SK-N-SH treated with all-trans-retinoic acid at 6 μM for 48 hours (cell line): Measurements from ENCODE around the gene MAP3K6.

ENCODE experiments used
- ARNTL ChIP-seq: fragments of 450-650 bp; formaldehyde crosslinking; IDR thresholded peaks from 2 replicates; pipeline ENCODE4 v1.5.0; 2020; ENCODE audit warnings: low read depth, mild to moderate bottlenecking, moderate library complexity, borderline replicate concordance
- CREB5 ChIP-seq: fragments of 250-450 bp; sonication (Bioruptor Pico); IDR thresholded peaks from 2 replicates; pipeline ENCODE4 v1.5.1; 2020; ENCODE audit warnings: low read depth, mild to moderate bottlenecking, moderate library complexity
- CSDC2 ChIP-seq: fragments of 250-450 bp; sonication (Bioruptor Pico); IDR thresholded peaks from 2 replicates; pipeline ENCODE4 v1.5.0; 2020; ENCODE audit warnings: mild to moderate bottlenecking, moderate library complexity
- CSRNP3 ChIP-seq: fragments of 250-450 bp; sonication (Bioruptor Pico); IDR thresholded peaks from 2 replicates; pipeline ENCODE4 v1.5.1; 2021; ENCODE audit warnings: mild to moderate bottlenecking, moderate library complexity
- GLIS3 ChIP-seq: fragments of 250-450 bp; sonication (Bioruptor Pico); IDR thresholded peaks from 2 replicates; pipeline ENCODE4 v1.5.0; 2020; ENCODE audit warnings: mild to moderate bottlenecking, moderate library complexity
- ISL1 ChIP-seq: fragments of 250-450 bp; sonication (Bioruptor Pico); IDR thresholded peaks from 2 replicates; pipeline ENCODE4 v2.1.2; 2022; ENCODE audit warnings: mild to moderate bottlenecking, moderate library complexity
- PATZ1 ChIP-seq: fragments of 250-450 bp; sonication (Bioruptor Pico); IDR thresholded peaks from 2 replicates; pipeline ENCODE4 v1.8.0; 2020; ENCODE audit warnings: mild to moderate bottlenecking, moderate library complexity, borderline replicate concordance
- PPARA ChIP-seq: fragments of 250-450 bp; sonication (Bioruptor Pico); IDR thresholded peaks from 2 replicates; pipeline ENCODE4 v1.5.0; 2020; ENCODE audit warnings: mild to moderate bottlenecking, borderline replicate concordance
- RARB ChIP-seq: fragments of 250-450 bp; sonication (Bioruptor Pico); IDR thresholded peaks from 2 replicates; pipeline ENCODE4 v1.8.0; 2021; ENCODE audit warnings: mild to moderate bottlenecking, moderate library complexity
- TOX ChIP-seq: fragments of 250-450 bp; sonication (Bioruptor Pico); IDR thresholded peaks from 2 replicates; pipeline ENCODE4 v1.8.0; 2021; ENCODE audit warnings: mild to moderate bottlenecking, moderate library complexity, borderline replicate concordance
- TSHZ2 ChIP-seq: fragments of 250-450 bp; sonication (Bioruptor Pico); IDR thresholded peaks from 2 replicates; pipeline ENCODE4 v1.5.0; 2020; ENCODE audit warnings: mild to moderate bottlenecking, moderate library complexity
- ZFP30 ChIP-seq: fragments of 450-650 bp; formaldehyde crosslinking; IDR thresholded peaks from 2 replicates; pipeline ENCODE4 v1.5.0; 2022; ENCODE audit warnings: mild to moderate bottlenecking, moderate library complexity
- ZNF70 ChIP-seq: fragments of 450-650 bp; formaldehyde crosslinking; IDR thresholded peaks from 2 replicates; pipeline ENCODE4 v1.5.0; 2020; ENCODE audit warnings: mild to moderate bottlenecking, moderate library complexity

GRCh38 chr1:27399251-27400025, 32.7 kb upstream of the MAP3K6 start:
- TF ChIP-seq PATZ1 (CRISPR knock-in tag), result no peak
- no peak for TF ChIP-seq ARNTL (CRISPR knock-in tag)
- TF ChIP-seq TSHZ2 (CRISPR knock-in tag), result no peak
- TF ChIP-seq GLIS3 (CRISPR knock-in tag), result no peak
- TF ChIP-seq CSRNP3, result no peak
- no peak for TF ChIP-seq CREB5 (CRISPR knock-in tag)
- no peak for TF ChIP-seq RARB (CRISPR knock-in tag)
- no peak for TF ChIP-seq ZNF70 (CRISPR knock-in tag)
- no peak for TF ChIP-seq CSDC2 (CRISPR knock-in tag)
- TF ChIP-seq TOX, result no peak
- TF ChIP-seq PPARA (CRISPR knock-in tag), result no peak
- TF ChIP-seq ZFP30 (CRISPR knock-in tag), result no peak
- no peak for TF ChIP-seq ISL1
